ENCODE results near the gene APOA5.
"Not testable (repeated sequence)": the region's sequence is repeated elsewhere in the genome, so short reads cannot be mapped to it uniquely, and the experiment has no call there.

Gene APOA5

GRCh38 chr11:116773203-116774097 is 18.2 kb downstream of the APOA5 start:
- no peak for DNase-seq (ENCODE audit: low read depth)

- DNase-seq (ENCODE audit: low read depth) = peak; percentile 77
Observed at GRCh38 chr11:116772443-116773202, 19.1 kb downstream of the APOA5 start, which contains the start of gene BUD13. TSS of gene BUD13 (minus strand) at chr11:116772987. CDS start at chr11:116772964, 23 bp downstream.

DNA sequence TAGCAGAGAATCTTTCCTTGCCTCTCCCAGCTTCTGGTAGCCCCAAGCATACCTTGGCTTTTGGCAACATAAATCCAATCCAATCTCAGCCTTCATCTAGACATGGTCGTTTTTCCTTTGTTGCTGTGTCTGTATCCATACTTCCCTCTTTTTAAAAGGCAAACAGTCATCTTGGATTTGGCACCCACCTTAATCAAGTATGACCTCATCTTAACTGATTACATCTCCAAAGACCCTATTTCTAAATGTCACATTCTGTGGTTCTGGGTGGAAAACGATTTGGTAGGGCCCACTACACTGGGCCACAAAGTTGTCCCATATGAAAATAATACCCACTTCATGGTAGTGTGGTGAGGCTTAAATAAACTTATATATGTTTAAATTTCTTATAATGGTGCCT is 19.7 kb downstream of the APOA5 start:
- no peak for DNase-seq (ENCODE audit: low read depth)

- DNase-seq (ENCODE audit: low read depth) = no peak
Observed at GRCh38 chr11:116762132-116762531, 29.5 kb downstream of the APOA5 start.

- not testable (repeated sequence) for DNase-seq (ENCODE audit: low read depth)
Observed at GRCh38 chr11:116756044-116756443, 35.6 kb downstream of the APOA5 start.

GRCh38 chr11:116750070-116750718 is 41.5 kb downstream of the APOA5 start:
- DNase-seq (ENCODE audit: low read depth) = no peak

GRCh38 chr11:116742104-116742503 is 49.6 kb downstream of the APOA5 start:
- no peak for DNase-seq (ENCODE audit: low read depth)

GRCh38 chr11:116740741-116741140 is 50.9 kb downstream of the APOA5 start:
- no peak for DNase-seq (ENCODE audit: low read depth)
